Liver (tissue), 9 donors: ENCODE measurements around the gene TMEM187. TPM values are rescaled to one million over a fixed set of nuclear protein-coding genes. Genes with fewer than 3 reads are reported as not detected.

ENCODE experiments used
- DNase-seq: peaks from one replicate; pipeline ENCODE4 v3.0.0-alpha.2; 2017; ENCODE audit warnings: low spot score
- H3K27ac ChIP-seq, 2 donors: one replicate each; pipeline ENCODE4 v1.7.0; 2013; ENCODE audit warnings: inconsistent platforms in 2 of 2, low read length in 2 of 2, control low read depth in 1 of 2, low read depth in 1 of 2, mild to moderate bottlenecking in 1 of 2
- H3K27me3 ChIP-seq, 4 donors: one replicate each; pipeline versions ENCODE4 v1.6.1 to v1.7.0; 2013; ENCODE audit warnings: low read length in 3 of 4, inconsistent platforms in 1 of 4, mild to moderate bottlenecking in 1 of 4, moderate library complexity in 1 of 4; ENCODE audit not compliant: control insufficient read depth in 4 of 4, insufficient read depth in 4 of 4
- H3K36me3 ChIP-seq, 4 donors: one replicate each; pipeline versions ENCODE4 v1.6.1 to v1.7.0; 2013; ENCODE audit warnings: low read length in 3 of 4, mild to moderate bottlenecking in 3 of 4, low read depth in 1 of 4, moderate library complexity in 1 of 4; ENCODE audit not compliant: control insufficient read depth in 4 of 4, insufficient read depth in 3 of 4
- H3K4me1 ChIP-seq, 4 donors: one replicate each; pipeline versions ENCODE4 v1.6.1 to v1.7.0; 2013; ENCODE audit warnings: low read length in 3 of 4, mild to moderate bottlenecking in 3 of 4, moderate library complexity in 1 of 4; ENCODE audit not compliant: control insufficient read depth in 4 of 4, insufficient read depth in 4 of 4
- H3K4me3 ChIP-seq, 3 donors: one replicate each; pipeline versions ENCODE4 v1.6.1 to v1.7.0; 2013; ENCODE audit warnings: low read length in 3 of 3, control low read depth in 1 of 3, low read depth in 1 of 3, mild to moderate bottlenecking in 1 of 3
- H3K9ac ChIP-seq, 2 donors: one replicate each; pipeline ENCODE4 v1.7.0; 2013; ENCODE audit warnings: low read length in 2 of 2, mild to moderate bottlenecking in 2 of 2, moderate library complexity in 2 of 2, control low read depth in 1 of 2, low read depth in 1 of 2
- H3K9me3 ChIP-seq, 4 donors: one replicate each; pipeline versions ENCODE4 v1.6.1 to v1.7.0; 2013; ENCODE audit warnings: low read length in 3 of 4; ENCODE audit not compliant: control insufficient read depth in 4 of 4
- ATF3 ChIP-seq: IDR thresholded peaks from 2 replicates; pipeline ENCODE4 v1.6.1; 2016; ENCODE audit warnings: antibody characterized with exemption
- EGR1 ChIP-seq, 2 donors: IDR thresholded peaks; 2 replicates each; pipeline ENCODE4 v1.6.1; 2016 to 2018; ENCODE audit warnings: antibody characterized with exemption in 2 of 2, low read depth in 2 of 2
- FOXA1 ChIP-seq: IDR thresholded peaks from 2 replicates; pipeline ENCODE4 v1.6.1; 2016; ENCODE audit warnings: antibody characterized with exemption
- FOXA2 ChIP-seq: IDR thresholded peaks from 2 replicates; pipeline ENCODE4 v1.6.1; 2016; ENCODE audit warnings: antibody characterized with exemption
- GABPA ChIP-seq, 2 donors: IDR thresholded peaks in 1 of 2; conservative IDR thresholded peaks in 1 of 2; 2 replicates each; pipeline ENCODE4 v1.6.1; 2016; ENCODE audit warnings: antibody characterized with exemption in 2 of 2, mild to moderate bottlenecking in 1 of 2, moderate library complexity in 1 of 2
- HNF4A ChIP-seq, 2 donors: conservative IDR thresholded peaks; 2 replicates each; pipeline ENCODE4 v1.6.1; 2016; ENCODE audit warnings: antibody characterized with exemption in 2 of 2, mild to moderate bottlenecking in 2 of 2
- HNF4G ChIP-seq: IDR thresholded peaks from 2 replicates; pipeline ENCODE4 v1.6.1; 2016; ENCODE audit warnings: antibody characterized with exemption
- JUND ChIP-seq, 2 donors: IDR thresholded peaks; 2 replicates each; pipeline ENCODE4 v1.6.1; 2016; ENCODE audit warnings: antibody characterized with exemption in 2 of 2
- MAX ChIP-seq: IDR thresholded peaks from 2 replicates; pipeline ENCODE4 v1.6.1; 2016; ENCODE audit warnings: antibody characterized with exemption
- NR2F2 ChIP-seq: IDR thresholded peaks from 2 replicates; pipeline ENCODE4 v1.6.1; 2016; ENCODE audit warnings: antibody characterized with exemption
- RAD21 ChIP-seq, 2 donors: IDR thresholded peaks; 2 replicates each; pipeline ENCODE4 v1.6.1; 2016; ENCODE audit warnings: antibody characterized with exemption in 2 of 2, mild to moderate bottlenecking in 2 of 2
- REST ChIP-seq: IDR thresholded peaks from 2 replicates; pipeline ENCODE4 v1.6.1; 2016; ENCODE audit warnings: antibody characterized with exemption, mild to moderate bottlenecking
- RXRA ChIP-seq, 2 donors: IDR thresholded peaks; 2 replicates each; pipeline ENCODE4 v1.6.1; 2017 to 2018; ENCODE audit warnings: antibody characterized with exemption in 2 of 2, mild to moderate bottlenecking in 1 of 2
- SP1 ChIP-seq: IDR thresholded peaks from 2 replicates; pipeline ENCODE4 v1.6.1; 2018; ENCODE audit warnings: antibody characterized with exemption, mild to moderate bottlenecking
- TAF1 ChIP-seq: conservative IDR thresholded peaks from 2 replicates; pipeline ENCODE4 v1.6.1; 2016; ENCODE audit warnings: antibody characterized with exemption, mild to moderate bottlenecking
- YY1 ChIP-seq: IDR thresholded peaks from 2 replicates; pipeline ENCODE4 v1.6.1; 2016; ENCODE audit warnings: antibody characterized with exemption, mild to moderate bottlenecking
- ZBTB33 ChIP-seq: IDR thresholded peaks from 2 replicates; pipeline ENCODE4 v1.6.1; 2016; ENCODE audit warnings: antibody characterized with exemption
- WGBS: extraction: QIAGEN DNeasy Blood & Tissue Kit; methylation state at CpG from one replicate; pipeline ENCODE4 v1.1.7; 2013; 5-methylcytosine and 5-hydroxymethylcytosine counted together
- polyA plus RNA-seq, 2 donors: library from polyadenylated mRNA; stranded (reverse) in 1 of 2; unstranded in 1 of 2; fragments of 200-250 nt in 1 of 2; fragments of >200 nt in 1 of 2; fragmentation: Nextera tagmentation in 1 of 2; extraction: Ambion mirVana in 1 of 2; gene quantifications; one replicate each; pipeline versions ENCODE4 v1.2.1 to v1.2.3, GENCODE V29; 2013 to 2015
- total RNA-seq, 2 donors: library from RNA; depleted of rRNA; stranded (reverse); fragments of >200 nt; gene quantifications; one replicate each; pipeline ENCODE4 v1.2.3, GENCODE V29; 2014
- TF ChIP-seq, protein P1 (sequence below): fragments of 150-350 bp; IDR thresholded peaks from 2 replicates; pipeline ENCODE4 v1.5.1; 2017; ENCODE audit warnings: improper control_type of control experiment, low read depth, low read length; ENCODE audit not compliant: missing input control
- donor health status: healthy.
- donor health status: healthy.
- donor health status: healthy.
- donor health status: healthy.
- donor health status: healthy.

TMEM187 gene
- total and polyA plus RNA-seq, 4 donors: 2.9 to 5.8 (median 4.1) TPM

DNA sequence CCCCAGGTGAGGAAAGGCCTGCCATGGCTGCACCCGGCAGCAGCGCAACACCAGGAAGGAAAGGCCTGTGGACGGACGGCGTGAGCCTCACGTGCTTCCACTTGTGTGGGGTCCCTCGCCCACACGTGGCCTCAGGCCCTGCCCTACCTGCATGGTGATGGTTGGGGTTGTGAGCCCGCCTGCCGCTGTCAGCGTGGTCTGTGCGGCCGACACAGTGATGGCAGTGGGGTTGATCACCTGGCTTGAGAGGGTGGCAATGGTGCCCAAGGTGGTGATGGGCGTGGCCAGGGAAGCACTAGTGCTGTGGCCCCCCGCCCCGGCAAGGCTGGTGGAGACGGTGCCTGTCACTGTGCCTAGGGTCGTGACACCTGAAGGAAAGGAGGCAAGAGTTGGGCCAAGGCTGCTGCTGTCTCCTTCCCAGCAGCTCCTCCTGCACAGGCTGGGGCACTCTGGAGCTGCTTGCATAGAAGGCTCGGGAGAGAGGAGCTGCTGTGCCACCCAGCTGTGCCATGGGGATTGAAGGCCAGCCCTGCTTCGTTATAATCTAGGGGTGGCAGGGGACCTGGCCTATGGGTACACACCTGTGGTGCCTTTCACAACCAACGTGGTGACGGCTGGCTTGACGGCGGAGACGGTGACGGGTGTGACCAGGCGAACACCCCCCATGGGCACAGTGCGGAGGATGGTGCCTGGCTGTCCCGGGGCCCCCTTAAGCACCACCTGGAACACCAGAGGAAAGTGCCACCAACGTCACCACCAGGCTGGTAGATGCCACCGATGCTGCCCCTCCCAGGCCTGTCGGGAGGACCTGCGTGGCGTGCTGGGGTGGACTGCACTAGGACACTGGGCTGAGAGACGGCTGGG, 16.3 kb upstream of the TMEM187 start:
- Histone ChIP-seq H3K27me3 (no peaks in the 10 kb centered on the region), H3K36me3 (peaks cover 32 to 94% (median 34%) of the 10 kb centered on the region in 4 donors)

GRCh38 chrX:153957224-153957623, 15.3 kb upstream of the TMEM187 start:
- Histone ChIP-seq H3K27me3 (no peaks in the 10 kb centered on the region), H3K9ac (no peak overlapping the region), H3K4me1 (no peaks in the 10 kb centered on the region), H3K27ac (no peak overlapping the region), H3K4me3 (no peak overlapping the region), H3K9me3 (no peaks in the 10 kb centered on the region), H3K36me3 (peaks cover 29 to 94% (median 35%) of the 10 kb centered on the region in 4 donors)
- DNase-seq: no peak
- WGBS: 93% methylated on average over 17 of the region's 17 CpGs
- TF ChIP-seq SP1 (no peak), GABPA (IDR thresholded peaks at IDR 0.05 in 1 of 2, conservative IDR thresholded peaks at IDR 0.05 in 1 of 2) (no peak), FOXA1 (no peak), TAF1 (no peak), JUND (IDR thresholded peaks at IDR 0.05) (no peak), HNF4A (conservative IDR thresholded peaks at IDR 0.05) (no peak), MAX (no peak), REST (no peak), RXRA (IDR thresholded peaks at IDR 0.05) (no peak), HNF4G (no peak), FOXA2 (no peak), NR2F2 (no peak), YY1 (no peak), EGR1 (IDR thresholded peaks at IDR 0.05; ENCODE audit: low read depth in 2 of 2) (no peak)

More for the DNA sequence above, 16.3 kb upstream of the TMEM187 start:
- WGBS: 93% methylated on average over 35 of the region's 35 CpGs
- Histone ChIP-seq H3K4me1 (no peaks in the 10 kb centered on the region), H3K27ac (no peak overlapping the region), H3K9ac (no peak overlapping the region), H3K4me3 (no peak overlapping the region), H3K9me3 (no peaks in the 10 kb centered on the region)
- DNase-seq: no peak
- TF ChIP-seq GABPA (IDR thresholded peaks at IDR 0.05 in 1 of 2, conservative IDR thresholded peaks at IDR 0.05 in 1 of 2) (no peak), RXRA (IDR thresholded peaks at IDR 0.05) (no peak), FOXA2 (no peak), FOXA1 (no peak), NR2F2 (no peak), ZBTB33 (no peak), TAF1 (no peak), MAX (no peak), JUND (IDR thresholded peaks at IDR 0.05) (no peak), HNF4A (conservative IDR thresholded peaks at IDR 0.05) (no peak), RAD21 (IDR thresholded peaks at IDR 0.05) (no peak), ATF3 (no peak)
- TF ChIP-seq, protein P1, sequence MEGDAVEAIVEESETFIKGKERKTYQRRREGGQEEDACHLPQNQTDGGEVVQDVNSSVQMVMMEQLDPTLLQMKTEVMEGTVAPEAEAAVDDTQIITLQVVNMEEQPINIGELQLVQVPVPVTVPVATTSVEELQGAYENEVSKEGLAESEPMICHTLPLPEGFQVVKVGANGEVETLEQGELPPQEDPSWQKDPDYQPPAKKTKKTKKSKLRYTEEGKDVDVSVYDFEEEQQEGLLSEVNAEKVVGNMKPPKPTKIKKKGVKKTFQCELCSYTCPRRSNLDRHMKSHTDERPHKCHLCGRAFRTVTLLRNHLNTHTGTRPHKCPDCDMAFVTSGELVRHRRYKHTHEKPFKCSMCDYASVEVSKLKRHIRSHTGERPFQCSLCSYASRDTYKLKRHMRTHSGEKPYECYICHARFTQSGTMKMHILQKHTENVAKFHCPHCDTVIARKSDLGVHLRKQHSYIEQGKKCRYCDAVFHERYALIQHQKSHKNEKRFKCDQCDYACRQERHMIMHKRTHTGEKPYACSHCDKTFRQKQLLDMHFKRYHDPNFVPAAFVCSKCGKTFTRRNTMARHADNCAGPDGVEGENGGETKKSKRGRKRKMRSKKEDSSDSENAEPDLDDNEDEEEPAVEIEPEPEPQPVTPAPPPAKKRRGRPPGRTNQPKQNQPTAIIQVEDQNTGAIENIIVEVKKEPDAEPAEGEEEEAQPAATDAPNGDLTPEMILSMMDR: no peak
